ENCODE measurements around the gene NLGN3. TPM values are rescaled to one million over a fixed set of nuclear protein-coding genes. Genes with fewer than 3 reads are reported as not detected.

NLGN3 gene
- polyA plus RNA-seq (2011; rRNA removed) = 0.36 and 0.42 TPM in 2 replicates
- 0.37 and 0.43 TPM in 2 replicates for polyA minus RNA-seq (2011; rRNA and poly(A)+ RNA removed)

GRCh38 chrX:71144651-71145050, at the start of gene NLGN3:
NLGN3 (plus strand) TSS chrX:71144841; CDS start chrX:71147750, 2,909 bp downstream.
- Histone ChIP-seq H3K4me3 (ENCODE audit: low read depth, low read length) (peak within 1 kb of the TSS; percentile 29; the same call in 1 of the 2 replicates), H3K27ac (ENCODE audit: low read depth, low read length) (no peak within 1 kb of the TSS), H3K27me3 (ENCODE audit: control insufficient read depth, insufficient read depth, low read length) (no peaks in the 10 kb centered on the region), H3K9me3 (ENCODE audit: control insufficient read depth, insufficient read depth, low read length) (no peaks in the 10 kb centered on the region)
- ChIA-PET CTCF (no interaction called here), POLR2A (no interaction called here)
- DNase-seq (ENCODE audit: low read depth, low spot score) = no peak
- TF ChIP-seq CTCF (IDR thresholded peaks at IDR 0.05; ENCODE audit: low read depth, low read length) = no peak

GRCh38 chrX:71095033-71095432, 49.6 kb upstream of the NLGN3 start:
- no peak for TF ChIP-seq CTCF (IDR thresholded peaks at IDR 0.05; ENCODE audit: low read depth, low read length)
- POLR2A ChIA-PET = no interaction called here
- no peak overlapping the region for H3K27ac ChIP-seq (ENCODE audit: low read depth, low read length)

DNA sequence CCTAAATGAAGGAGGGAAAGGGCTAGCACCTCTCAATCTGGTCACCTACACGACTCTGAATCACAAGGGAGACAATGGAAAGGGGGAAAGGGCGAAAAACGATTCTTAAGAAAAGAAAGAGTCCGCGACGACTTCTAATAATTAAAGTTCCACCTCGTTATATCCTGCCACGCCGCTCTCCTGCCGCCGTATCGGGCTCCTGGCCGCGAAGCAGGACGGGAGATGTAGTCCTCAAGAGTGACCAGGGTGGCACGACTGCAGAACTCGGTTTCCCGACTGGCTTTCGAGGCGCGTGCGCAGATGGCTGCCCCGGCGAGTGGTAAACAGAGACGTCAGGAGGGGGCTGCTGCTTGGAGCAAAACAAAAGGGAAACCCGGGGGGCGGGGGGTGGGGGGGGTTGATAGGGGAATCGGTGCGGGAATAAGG, 49.1 kb upstream of the NLGN3 start, which contains the start of gene FOXO4:
Gene FOXO4 (plus strand): TSS at position 297 of the 426 bp plus-strand sequence. CDS start 678 bp downstream, outside the sequence.
- CTCF ChIA-PET = no interaction called here
- peak; percentile 41 for DNase-seq (ENCODE audit: low read depth, low spot score)
- TF ChIP-seq CTCF (IDR thresholded peaks at IDR 0.05; ENCODE audit: low read depth, low read length) = no peak
- Histone ChIP-seq H3K4me3 (ENCODE audit: low read depth, low read length) (peak within 1 kb of the TSS; percentile 71), H3K27me3 (ENCODE audit: control insufficient read depth, insufficient read depth, low read length) (peaks cover 2% of the 10 kb centered on the region), H3K9me3 (ENCODE audit: control insufficient read depth, insufficient read depth, low read length) (no peaks in the 10 kb centered on the region), H3K27ac (ENCODE audit: low read depth, low read length) (no peak within 1 kb of the TSS)
- POLR2A ChIA-PET = no interaction called here

More at GRCh38 chrX:71095033-71095432, 49.6 kb upstream of the NLGN3 start:
- H3K27me3 ChIP-seq (ENCODE audit: control insufficient read depth, insufficient read depth, low read length) = peaks cover 2% of the 10 kb centered on the region
- no peak for DNase-seq (ENCODE audit: low read depth, low spot score)
- CTCF ChIA-PET = no interaction called here
- peak overlapping the region; percentile 71 for H3K4me3 ChIP-seq (ENCODE audit: low read depth, low read length)
- H3K9me3 ChIP-seq (ENCODE audit: control insufficient read depth, insufficient read depth, low read length) = no peaks in the 10 kb centered on the region

GRCh38 chrX:71095981-71096759, 48.5 kb upstream of the NLGN3 start:
- Histone ChIP-seq H3K27ac (ENCODE audit: low read depth, low read length) (no peak overlapping the region), H3K4me3 (ENCODE audit: low read depth, low read length) (peak overlapping the region; percentile 71), H3K9me3 (ENCODE audit: control insufficient read depth, insufficient read depth, low read length) (no peaks in the 10 kb centered on the region), H3K27me3 (ENCODE audit: control insufficient read depth, insufficient read depth, low read length) (peaks cover 2% of the 10 kb centered on the region)
- TF ChIP-seq CTCF (IDR thresholded peaks at IDR 0.05; ENCODE audit: low read depth, low read length) = no peak
- ChIA-PET POLR2A (interaction anchor here (0.7 kb wide), 1 partner anchor 877 kb away, joined by 4 read pairs; no protein-coding TSS in a partner anchor), CTCF (interaction anchor here (0.7 kb wide), 1 partner anchor 34 kb away, joined by 3 read pairs; no protein-coding TSS in a partner anchor)
- no peak for DNase-seq (ENCODE audit: low read depth, low spot score)

GRCh38 chrX:71096760-71097032, 47.9 kb upstream of the NLGN3 start:
- Histone ChIP-seq H3K4me3 (ENCODE audit: low read depth, low read length) (peak overlapping the region; percentile 71), H3K9me3 (ENCODE audit: control insufficient read depth, insufficient read depth, low read length) (no peaks in the 10 kb centered on the region), H3K27ac (ENCODE audit: low read depth, low read length) (no peak overlapping the region), H3K27me3 (ENCODE audit: control insufficient read depth, insufficient read depth, low read length) (peaks cover 2% of the 10 kb centered on the region)
- no peak for DNase-seq (ENCODE audit: low read depth, low spot score)
- ChIA-PET POLR2A (no interaction called here), CTCF (interaction anchor here (0.7 to 1.6 kb wide), 2 partner anchors 33 to 81 kb away, joined by 3 to 4 read pairs; no protein-coding TSS in a partner anchor)
- no peak for TF ChIP-seq CTCF (IDR thresholded peaks at IDR 0.05; ENCODE audit: low read depth, low read length)

All from AG04450 (cell line).